Endometrial microvascular endothelial cells (primary cell): ENCODE data around the gene C16orf90. TPM values are rescaled to one million over a fixed set of nuclear protein-coding genes. Genes with fewer than 3 reads are reported as not detected.
"Not testable (repeated sequence)": the region's sequence is repeated elsewhere in the genome, so short reads cannot be mapped to it uniquely, and the experiment has no call there.

Source experiments
- in situ Hi-C: cut with HindIII; loops from 2 replicates; pipeline ENCODE4 v1.10.0; 2017; ENCODE audit warnings: low sequenced_read_pairs, low pct_unique_long_range_greater_than_20kb; ENCODE audit errors: inconsistent ontology term
- total RNA-seq: library from RNA; depleted of rRNA; stranded (reverse); fragments of >200 nt; gene quantifications from one replicate; pipeline ENCODE4 v1.2.3, GENCODE V29; 2015; ENCODE audit errors: inconsistent ontology term

Gene C16orf90
- not detected for total RNA-seq

GRCh38 chr16:3495176-3495575, at the start of gene C16orf90:
Gene C16orf90, minus strand, starts transcription at chr16:3495489. Its CDS starts 68 bp downstream, at chr16:3495421.
- in situ Hi-C loops, result no loop called here

GRCh38 chr16:3542601-3543373, 47.5 kb upstream of the C16orf90 start:
- in situ Hi-C loops, result no loop called here

DNA sequence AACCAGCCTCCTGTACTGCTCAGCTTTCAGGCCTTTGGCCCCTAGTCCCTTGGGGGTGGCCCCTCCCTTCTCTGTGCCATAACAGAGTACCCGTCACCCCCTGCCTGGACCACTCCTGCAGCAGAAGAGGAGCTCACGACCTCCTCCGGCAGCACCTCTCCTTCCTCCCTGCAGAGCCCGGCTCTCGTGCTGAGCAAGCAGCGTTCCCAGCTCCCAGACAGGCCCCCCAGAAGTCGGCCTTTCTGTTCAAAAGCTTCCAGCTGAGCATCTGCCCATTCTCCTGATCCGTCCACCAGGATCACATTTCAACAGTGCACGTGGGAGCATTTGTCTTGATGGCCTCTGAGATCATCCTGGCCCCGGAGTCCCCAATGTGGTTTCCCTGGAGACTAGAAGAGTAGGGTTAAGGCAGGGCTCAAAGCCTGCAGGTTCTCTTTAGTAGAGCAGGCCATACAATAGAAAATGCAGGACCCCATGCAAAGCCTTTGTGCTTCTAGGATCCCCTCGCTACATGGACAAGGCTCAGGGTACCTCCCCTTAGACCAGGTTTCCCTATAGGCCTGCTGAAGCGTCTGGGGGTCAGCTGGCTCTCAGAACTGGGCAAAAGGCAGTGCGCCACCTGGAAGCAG, 46.4 kb upstream of the C16orf90 start:
- in situ Hi-C loops, result no loop called here

DNA sequence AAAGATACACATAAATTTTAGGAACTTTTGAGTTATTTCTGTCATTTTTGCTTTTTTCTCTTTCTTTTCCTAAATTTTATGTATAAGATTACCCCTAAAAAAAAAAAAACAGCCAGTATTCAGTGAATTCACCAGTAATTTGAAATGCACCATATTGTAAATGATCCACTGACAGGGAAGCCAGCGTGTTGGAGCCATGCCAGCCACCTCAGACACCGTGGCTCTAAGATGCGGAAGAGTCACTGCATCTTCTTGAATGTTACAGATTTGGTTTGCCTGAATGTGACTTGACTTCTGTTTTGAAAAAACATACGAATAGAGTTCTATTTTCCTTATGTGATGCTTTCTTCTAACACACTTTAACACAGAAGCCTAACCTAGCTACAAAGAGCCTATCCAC, 42.9 kb upstream of the C16orf90 start:
- in situ Hi-C loops, result no loop called here

GRCh38 chr16:3536851-3537250, 41.6 kb upstream of the C16orf90 start:
- in situ Hi-C loops, result no loop called here

- in situ Hi-C loops, result no loop called here
Measured at GRCh38 chr16:3536271-3536731, 41.0 kb upstream of the C16orf90 start.

- in situ Hi-C loops, result no loop called here
Measured at GRCh38 chr16:3534126-3534525, 38.8 kb upstream of the C16orf90 start.

- in situ Hi-C loops, result no loop called here
Measured at GRCh38 chr16:3532741-3533140, 37.5 kb upstream of the C16orf90 start.

DNA sequence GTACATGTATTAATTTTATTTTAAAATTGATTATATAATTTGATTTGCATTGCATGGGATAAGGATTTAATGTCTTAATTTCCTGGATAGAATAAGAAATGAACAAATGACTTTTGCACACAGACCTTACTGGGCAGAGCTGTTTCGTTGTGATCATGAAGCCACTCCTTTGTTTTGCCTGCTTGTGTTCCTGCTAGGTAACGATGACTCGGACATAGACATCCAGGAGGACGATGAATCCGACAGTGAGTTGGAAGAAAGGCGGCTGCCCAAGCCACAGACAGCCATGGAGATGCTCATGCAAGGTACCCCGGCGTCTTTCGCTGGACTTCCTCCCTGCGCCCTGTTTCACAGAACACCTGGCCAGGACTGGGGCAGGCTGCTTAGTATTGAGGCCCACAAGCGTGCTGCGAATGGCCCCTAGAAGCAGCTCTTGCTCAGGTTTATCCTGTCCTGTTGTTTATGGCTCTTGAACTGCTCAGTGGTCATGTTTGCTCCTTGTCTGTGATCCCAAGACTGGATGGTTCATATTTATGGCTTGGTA, 35.2 kb upstream of the C16orf90 start:
- in situ Hi-C loops, result no loop called here

- in situ Hi-C loops, result no loop called here
Measured at GRCh38 chr16:3529175-3529574, 33.9 kb upstream of the C16orf90 start.

DNA sequence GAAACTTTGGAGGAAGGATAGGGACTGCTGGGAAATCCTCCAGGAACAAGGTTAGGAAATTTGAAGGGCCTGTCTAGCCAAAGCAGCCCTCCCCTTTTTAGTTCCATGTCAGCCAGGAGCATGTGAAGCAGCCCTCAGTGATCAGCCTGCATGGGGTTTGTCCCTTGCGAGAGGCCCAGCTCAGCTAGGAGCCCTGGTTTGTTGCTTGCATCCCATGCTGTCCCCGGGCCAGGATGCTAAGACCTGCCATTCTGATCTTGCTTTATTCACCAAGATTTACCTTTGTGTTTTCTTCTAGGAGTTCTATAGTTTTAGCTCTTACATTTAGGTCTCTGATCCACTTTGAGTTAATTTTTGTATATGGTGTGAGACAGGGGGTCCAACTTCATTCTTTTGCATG, 33.1 kb upstream of the C16orf90 start:
- in situ Hi-C loops, result no loop called here

- in situ Hi-C loops, result not testable (repeated sequence)
Measured at GRCh38 chr16:3527216-3527829, 32.0 kb upstream of the C16orf90 start.

DNA sequence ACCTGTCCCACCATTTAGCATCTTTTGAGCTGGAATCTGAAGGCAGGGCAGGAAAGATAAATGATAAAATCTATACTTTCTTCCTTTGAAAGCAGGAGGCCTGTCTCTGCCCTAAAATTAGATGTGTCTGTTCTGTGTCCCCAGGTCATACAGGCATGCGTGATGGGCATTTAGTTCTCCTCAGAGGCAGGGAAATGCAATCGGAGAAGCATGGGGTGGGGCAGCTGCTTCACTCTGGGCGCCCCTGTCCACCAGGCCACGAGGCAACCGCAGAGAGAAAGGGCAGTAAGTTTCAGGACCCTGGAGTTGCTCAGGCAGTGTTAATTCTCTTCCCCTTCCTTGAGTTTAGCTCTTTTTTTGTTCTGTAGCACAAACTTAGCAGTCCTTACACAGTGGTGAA, 30.7 kb upstream of the C16orf90 start:
- in situ Hi-C loops, result no loop called here

GRCh38 chr16:3523281-3523680, 28.0 kb upstream of the C16orf90 start:
- in situ Hi-C loops, result loop anchor here (25.0 kb wide), 1 partner anchor 339 kb away; no protein-coding TSS in a partner anchor

DNA sequence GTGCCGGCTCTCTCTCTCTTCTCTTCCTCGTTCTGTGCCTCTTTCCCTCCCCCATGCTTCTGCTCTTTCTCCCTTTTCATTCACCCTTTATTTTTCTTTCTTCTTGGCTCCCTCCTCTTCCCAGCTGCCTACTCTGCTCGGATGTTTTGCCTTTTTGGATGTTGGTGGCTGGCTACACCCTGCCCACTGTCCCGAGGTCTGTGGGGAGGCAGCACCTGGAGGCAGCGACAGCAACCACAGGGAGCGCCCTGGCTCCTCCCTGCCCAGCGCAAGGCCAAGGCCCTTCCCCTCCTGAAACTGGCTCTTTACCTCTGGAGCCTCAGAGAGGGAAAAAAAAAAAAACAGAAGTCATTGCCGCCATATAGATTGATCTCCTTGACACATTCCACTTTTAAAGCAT, 25.6 kb upstream of the C16orf90 start:
- in situ Hi-C loops, result loop anchor here (25.0 kb wide), 1 partner anchor 341 kb away; no protein-coding TSS in a partner anchor

DNA sequence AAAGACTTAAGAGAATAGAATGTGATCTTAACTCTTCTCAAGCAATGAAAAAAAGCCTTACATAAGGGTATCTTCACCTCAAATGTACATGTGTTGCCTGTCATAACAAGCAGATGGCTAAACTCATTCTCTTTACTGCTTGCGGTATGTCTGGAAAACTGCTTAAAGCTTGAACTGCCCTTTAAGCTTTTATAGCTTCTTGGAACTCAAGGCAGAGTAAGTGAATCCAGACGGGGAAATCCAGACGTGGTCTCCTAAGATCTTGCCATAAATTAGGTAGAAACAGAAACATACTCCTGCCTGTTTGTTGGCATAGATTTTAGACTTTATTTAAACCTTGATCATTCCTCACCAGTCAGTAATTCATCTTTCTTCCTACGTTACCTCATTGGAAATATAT, 25.1 kb upstream of the C16orf90 start:
- in situ Hi-C loops, result loop anchor here (25.0 kb wide), 1 partner anchor 342 kb away; no protein-coding TSS in a partner anchor

- in situ Hi-C loops, result loop anchor here (25.0 kb wide), 1 partner anchor 343 kb away; no protein-coding TSS in a partner anchor
Measured at GRCh38 chr16:3519581-3519980, 24.3 kb upstream of the C16orf90 start.

DNA sequence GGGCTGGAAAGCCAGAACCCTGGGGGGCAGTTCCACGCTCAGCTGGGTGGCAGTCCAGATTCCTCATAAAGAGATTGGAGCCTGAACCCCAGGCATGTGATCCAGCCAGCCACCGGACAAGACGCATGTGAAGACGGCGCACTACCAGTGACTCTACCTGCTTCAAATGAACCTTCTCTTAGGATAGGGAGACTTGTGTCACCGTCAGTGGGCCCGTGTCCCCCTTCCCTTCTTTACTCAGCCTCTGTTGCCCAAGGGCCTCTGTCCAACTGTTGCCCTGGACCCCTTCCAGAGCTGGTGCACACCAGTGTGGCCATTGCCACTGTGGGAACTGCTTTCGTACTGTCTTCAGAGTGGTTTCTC, 23.7 kb upstream of the C16orf90 start:
- in situ Hi-C loops, result loop anchor here (25.0 kb wide), 1 partner anchor 343 kb away; no protein-coding TSS in a partner anchor

DNA sequence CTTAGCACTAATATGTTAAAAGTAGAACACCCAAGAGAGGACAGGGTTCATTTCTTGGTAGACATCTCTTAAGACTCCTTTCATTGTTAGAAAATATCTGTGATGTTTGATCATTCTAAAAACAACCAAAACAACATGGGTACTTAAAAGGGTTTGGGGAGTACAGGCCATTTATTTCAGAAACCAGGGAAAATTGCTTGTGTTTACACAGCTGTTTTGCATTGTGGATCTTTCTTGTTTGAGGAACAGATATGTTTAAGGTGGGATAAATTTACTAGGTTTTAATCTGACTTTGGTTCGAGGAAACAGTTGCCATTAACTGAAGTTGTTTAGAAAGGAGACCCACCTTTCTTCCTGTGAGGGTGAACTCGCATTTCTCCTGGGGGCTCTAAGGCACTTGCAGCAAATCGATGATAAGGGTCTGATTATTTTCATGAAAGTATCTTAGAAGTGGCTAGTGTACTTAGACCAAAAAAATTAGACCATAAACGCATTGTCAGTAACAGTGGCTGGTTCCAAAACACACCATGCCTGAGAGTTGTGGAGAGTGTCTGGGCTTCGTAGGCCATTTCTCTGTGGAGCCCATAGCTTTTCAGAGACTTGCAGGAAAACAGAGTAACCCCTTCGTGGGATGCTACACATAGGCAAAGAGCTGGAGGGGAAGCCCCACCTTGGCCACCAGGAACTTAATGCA, 23.1 kb upstream of the C16orf90 start:
- in situ Hi-C loops, result loop anchor here (25.0 kb wide), 1 partner anchor 344 kb away; no protein-coding TSS in a partner anchor
